ENCODE measurements around the gene IER3. TPM values are rescaled to one million over a fixed set of nuclear protein-coding genes. Genes with fewer than 3 reads are reported as not detected.

IER3 gene
- polyA plus RNA-seq, 3 donors = 30.6 to 188 (median 53.2) TPM

GRCh38 chr6:30763618-30764489 lies 19.5 kb upstream of the IER3 start:
- no peak overlapping the region for H3K27ac ChIP-seq (ENCODE audit: low read depth in 1 of 2, low read length in 2 of 2)
- WGBS (ENCODE audit: insufficient coverage) = 0% methylated on average over 3 of the region's 8 CpGs
- no peaks in the 10 kb centered on the region for H3K9me3 ChIP-seq (replicated peaks in 1 of 2; ENCODE audit: control insufficient read depth in 1 of 2, insufficient read depth in 1 of 2, low read length in 2 of 2)
- no peaks in the 10 kb centered on the region for H3K36me3 ChIP-seq (replicated peaks in 1 of 2; ENCODE audit: control insufficient read depth in 1 of 2, insufficient read depth in 2 of 2, low read length in 2 of 2)
- H3K4me1 Mint-ChIP-seq = peaks cover 61% of the 10 kb centered on the region
- H3K4me3 ChIP-seq (replicated peaks in 1 of 3; ENCODE audit: low read depth in 2 of 3, low read length in 3 of 3) = no peak overlapping the region
- intact Hi-C loops (cut with micrococcal nuclease) = loop anchor here in 1 of 2 donors (10.0 kb wide), 1 partner anchor 111 kb away; no protein-coding TSS in a partner anchor
- H3K4me3 Mint-ChIP-seq = peak overlapping the region in 1 of 2 donors; percentile 69
- peak overlapping the region in 6 of 7 donors; percentile 2 to 62 (median 24) for H3K27ac Mint-ChIP-seq
- TF ChIP-seq CTCF (IDR thresholded peaks at IDR 0.05) = no peak
- no peak overlapping the region for H2AFZ ChIP-seq (ENCODE audit: insufficient read depth, low read depth, low read length, poor library complexity, severe bottlenecking)
- no peaks in the 10 kb centered on the region for H3K79me2 ChIP-seq (ENCODE audit: insufficient read depth, low read length)
- H3K36me3 Mint-ChIP-seq = peaks cover 0 to 11% of the 10 kb centered on the region in 2 donors
- H3K9me3 Mint-ChIP-seq = peaks cover 0 to 3% (median 0%) of the 10 kb centered on the region in 7 donors
- no peak for DNase-seq
- H4K20me1 ChIP-seq (ENCODE audit: insufficient read depth, low read length) = no peaks in the 10 kb centered on the region
- peaks cover 39 to 47% of the 10 kb centered on the region in 2 donors for H3K4me1 ChIP-seq (ENCODE audit: control insufficient read depth in 1 of 2, insufficient read depth in 2 of 2, low read length in 2 of 2)
- H3K9ac ChIP-seq (ENCODE audit: insufficient read depth, low read length, poor library complexity, severe bottlenecking) = no peak overlapping the region
- peaks cover 15 to 20% (median 17%) of the 10 kb centered on the region in 3 donors for H3K27me3 Mint-ChIP-seq (ENCODE audit: low read depth in 3 of 3)
- no peak overlapping the region for H3K4me2 ChIP-seq (replicated peaks; ENCODE audit: extremely low read depth, low read length, poor library complexity, severe bottlenecking)
- H3K27me3 ChIP-seq (ENCODE audit: control insufficient read depth in 2 of 2, insufficient read depth in 2 of 2, low read length in 2 of 2) = no peaks in the 10 kb centered on the region

- no peak for TF ChIP-seq CTCF (IDR thresholded peaks at IDR 0.05)
- Histone ChIP-seq H3K4me3 (replicated peaks in 1 of 3; ENCODE audit: low read depth in 2 of 3, low read length in 3 of 3) (no peak overlapping the region), H3K9me3 (replicated peaks in 1 of 2; ENCODE audit: control insufficient read depth in 1 of 2, insufficient read depth in 1 of 2, low read length in 2 of 2) (no peaks in the 10 kb centered on the region), H2AFZ (ENCODE audit: insufficient read depth, low read depth, low read length, poor library complexity, severe bottlenecking) (no peak overlapping the region), H3K9ac (ENCODE audit: insufficient read depth, low read length, poor library complexity, severe bottlenecking) (no peak overlapping the region), H3K36me3 (replicated peaks in 1 of 2; ENCODE audit: control insufficient read depth in 1 of 2, insufficient read depth in 2 of 2, low read length in 2 of 2) (no peaks in the 10 kb centered on the region), H3K79me2 (ENCODE audit: insufficient read depth, low read length) (no peaks in the 10 kb centered on the region), H3K27ac (ENCODE audit: low read depth in 1 of 2, low read length in 2 of 2) (no peak overlapping the region), H3K4me1 (ENCODE audit: control insufficient read depth in 1 of 2, insufficient read depth in 2 of 2, low read length in 2 of 2) (peaks cover 38 to 46% of the 10 kb centered on the region in 2 donors), H3K27me3 (ENCODE audit: control insufficient read depth in 2 of 2, insufficient read depth in 2 of 2, low read length in 2 of 2) (no peaks in the 10 kb centered on the region), H3K4me2 (replicated peaks; ENCODE audit: extremely low read depth, low read length, poor library complexity, severe bottlenecking) (no peak overlapping the region), H4K20me1 (ENCODE audit: insufficient read depth, low read length) (no peaks in the 10 kb centered on the region)
- intact Hi-C loops (cut with micrococcal nuclease) = loop anchor here in 1 of 2 donors (10.0 kb wide), 1 partner anchor 112 kb away; no protein-coding TSS in a partner anchor
- peaks cover 15 to 20% (median 17%) of the 10 kb centered on the region in 3 donors for H3K27me3 Mint-ChIP-seq (ENCODE audit: low read depth in 3 of 3)
- peaks cover 61% of the 10 kb centered on the region for H3K4me1 Mint-ChIP-seq
- H3K4me3 Mint-ChIP-seq = no peak overlapping the region
- H3K36me3 Mint-ChIP-seq = peaks cover 0 to 9% of the 10 kb centered on the region in 2 donors
- WGBS (ENCODE audit: insufficient coverage) = no CpG with 5 or more reads among the region's 1 CpG
- H3K9me3 Mint-ChIP-seq = peaks cover 0 to 3% (median 0%) of the 10 kb centered on the region in 7 donors
- no peak overlapping the region for H3K27ac Mint-ChIP-seq
- DNase-seq = no peak
Measured at GRCh38 chr6:30763155-30763617, 18.8 kb upstream of the IER3 start.
